Activated CD4-positive, alpha-beta T cell treated with anti-CD3 and anti-CD28 coated beads, Interleukin-2, amount 10 ng/mL, durations not matched to agents 7 days and 5 days (primary cell): Measurements from ENCODE around the gene MMEL1. TPM values are rescaled to one million over a fixed set of nuclear protein-coding genes. Genes with fewer than 3 reads are reported as not detected.

Experiments
- CTCF ChIA-PET: fragments of 350-600 bp; sonication (Branson Sonifier 250); formaldehyde crosslinking; loops from one replicate; lab custom pipeline; 2021; ENCODE audit warnings: antibody characterized with exemption; lab: Charles Lee
- POLR2A ChIA-PET: fragments of 350-600 bp; sonication (Branson Sonifier 250); formaldehyde crosslinking; loops from one replicate; lab custom pipeline; 2021; ENCODE audit warnings: antibody characterized with exemption; lab: Charles Lee
- DNase-seq: peaks from one replicate; pipeline ENCODE4 v3.0.0-alpha.2; 2020
- H3K27ac Mint-ChIP-seq: one replicate; pipeline ENCODE4 v1.8.0; 2021; ENCODE audit warnings: mild to moderate bottlenecking, moderate library complexity, mixed read lengths
- H3K27me3 Mint-ChIP-seq: one replicate; pipeline ENCODE4 v1.8.0; 2021; ENCODE audit warnings: mixed read lengths
- H3K36me3 Mint-ChIP-seq: one replicate; pipeline ENCODE4 v1.8.0; 2021; ENCODE audit warnings: low read depth, mixed read lengths
- H3K4me1 Mint-ChIP-seq: one replicate; pipeline ENCODE4 v1.8.0; 2021; ENCODE audit warnings: mixed read lengths
- H3K4me3 Mint-ChIP-seq: one replicate; pipeline ENCODE4 v1.8.0; 2021; ENCODE audit warnings: mild to moderate bottlenecking, moderate library complexity, mixed read lengths
- H3K9me3 Mint-ChIP-seq: one replicate; pipeline ENCODE4 v1.8.0; 2021; ENCODE audit warnings: mixed read lengths
- total RNA-seq, 2 experiments: library from RNA; stranded (reverse); gene quantifications; one replicate each; pipeline ENCODE4 v1.2.3, GENCODE V29; 2021

The MMEL1 gene
- total RNA-seq, 2 experiments from 2014 or later, result 2.9 to 3.5 TPM

- Mint-ChIP-seq H3K9me3 (peaks cover 3% of the 10 kb centered on the region), H3K27ac (no peak overlapping the region), H3K27me3 (peaks cover 5% of the 10 kb centered on the region), H3K4me3 (no peak overlapping the region), H3K36me3 (no peaks in the 10 kb centered on the region), H3K4me1 (peaks cover 6% of the 10 kb centered on the region)
- POLR2A ChIA-PET, result no interaction called here
- DNase-seq, result no peak
- CTCF ChIA-PET, result no interaction called here
Measured at GRCh38 chr1:2594001-2594640, 38.7 kb downstream of the MMEL1 start.

GRCh38 chr1:2593251-2593878 is 39.5 kb downstream of the MMEL1 start:
- CTCF ChIA-PET, result no interaction called here
- no peak overlapping the region for H3K27ac Mint-ChIP-seq
- peaks cover under 1% of the 10 kb centered on the region for H3K27me3 Mint-ChIP-seq
- no peaks in the 10 kb centered on the region for H3K9me3 Mint-ChIP-seq
- H3K4me3 Mint-ChIP-seq, result no peak overlapping the region
- peaks cover 6% of the 10 kb centered on the region for H3K4me1 Mint-ChIP-seq
- POLR2A ChIA-PET, result no interaction called here
- no peak for DNase-seq
- no peaks in the 10 kb centered on the region for H3K36me3 Mint-ChIP-seq

DNA sequence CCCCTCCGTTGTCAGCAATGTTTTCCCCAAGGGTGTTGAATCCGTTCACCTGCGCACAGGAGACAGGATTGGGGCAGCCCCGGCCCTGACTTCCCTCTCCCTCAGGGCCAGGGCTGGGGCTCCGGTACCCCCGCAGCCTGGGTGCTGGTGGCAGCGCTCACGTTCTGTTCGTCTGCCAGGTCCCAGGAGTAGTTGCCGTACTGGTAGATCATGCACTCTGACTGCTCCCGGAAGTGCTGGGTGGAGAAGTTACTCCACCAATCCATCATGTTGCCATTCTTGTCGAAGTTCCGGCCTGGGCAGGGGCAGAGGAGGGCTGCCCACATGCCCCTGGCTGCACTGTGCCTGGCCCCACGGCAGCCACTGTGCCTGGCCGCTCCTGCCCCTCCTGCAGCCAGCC is 40.1 kb downstream of the MMEL1 start:
- Mint-ChIP-seq H3K4me1 (peaks cover 6% of the 10 kb centered on the region), H3K4me3 (peak overlapping the region; percentile 35), H3K36me3 (no peaks in the 10 kb centered on the region), H3K27ac (peak overlapping the region; percentile 79), H3K27me3 (no peaks in the 10 kb centered on the region), H3K9me3 (no peaks in the 10 kb centered on the region)
- ChIA-PET POLR2A (no interaction called here), CTCF (no interaction called here)
- DNase-seq, result peak; percentile 30

DNA sequence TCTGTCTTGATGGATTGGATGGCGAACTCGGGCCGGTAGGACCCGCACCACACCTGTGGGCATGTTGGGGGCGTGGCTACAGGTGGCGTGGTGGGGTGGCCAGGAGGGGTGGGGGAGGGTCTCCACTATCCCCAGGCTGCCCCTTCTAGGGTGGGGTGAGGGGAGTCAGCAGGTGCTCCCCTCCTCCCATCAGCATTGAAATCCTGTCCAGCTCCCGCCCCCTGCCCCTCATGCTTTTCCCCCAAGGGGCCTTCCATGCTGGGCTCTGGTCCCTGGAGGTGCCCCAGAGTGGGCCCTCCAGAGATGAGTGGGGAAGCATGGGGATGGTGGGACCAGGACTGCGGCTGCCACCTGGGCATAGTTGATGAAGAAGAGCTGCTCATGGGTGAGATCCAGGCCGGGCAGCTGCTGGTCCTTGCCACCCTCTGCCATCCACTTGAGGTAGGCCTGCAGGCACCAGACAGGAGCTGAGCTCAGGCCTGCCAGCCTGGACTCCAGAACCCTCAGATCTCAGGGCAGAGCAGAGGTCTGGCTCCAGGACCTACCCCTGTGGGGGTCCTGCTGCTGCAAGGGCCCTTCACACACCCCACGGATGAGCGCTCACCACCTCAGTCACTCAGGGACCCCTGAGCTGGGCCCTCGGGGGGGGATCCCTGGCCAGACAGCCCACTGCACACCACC is 41.1 kb downstream of the MMEL1 start:
- Mint-ChIP-seq H3K4me3 (no peak overlapping the region), H3K27ac (no peak overlapping the region)
- no peak for DNase-seq

GRCh38 chr1:2591233-2591580 is 41.6 kb downstream of the MMEL1 start:
- Mint-ChIP-seq H3K27ac (peak overlapping the region; percentile 11), H3K4me3 (no peak overlapping the region), H3K36me3 (no peaks in the 10 kb centered on the region), H3K9me3 (no peaks in the 10 kb centered on the region), H3K4me1 (peaks cover 6% of the 10 kb centered on the region), H3K27me3 (no peaks in the 10 kb centered on the region)
- POLR2A ChIA-PET, result no interaction called here
- CTCF ChIA-PET, result no interaction called here
- DNase-seq, result no peak

More for the DNA sequence above, 41.1 kb downstream of the MMEL1 start:
- no peaks in the 10 kb centered on the region for H3K27me3 Mint-ChIP-seq
- H3K4me1 Mint-ChIP-seq, result peaks cover 6% of the 10 kb centered on the region
- H3K36me3 Mint-ChIP-seq, result no peaks in the 10 kb centered on the region
- POLR2A ChIA-PET, result no interaction called here
- CTCF ChIA-PET, result no interaction called here
- H3K9me3 Mint-ChIP-seq, result no peaks in the 10 kb centered on the region

DNA sequence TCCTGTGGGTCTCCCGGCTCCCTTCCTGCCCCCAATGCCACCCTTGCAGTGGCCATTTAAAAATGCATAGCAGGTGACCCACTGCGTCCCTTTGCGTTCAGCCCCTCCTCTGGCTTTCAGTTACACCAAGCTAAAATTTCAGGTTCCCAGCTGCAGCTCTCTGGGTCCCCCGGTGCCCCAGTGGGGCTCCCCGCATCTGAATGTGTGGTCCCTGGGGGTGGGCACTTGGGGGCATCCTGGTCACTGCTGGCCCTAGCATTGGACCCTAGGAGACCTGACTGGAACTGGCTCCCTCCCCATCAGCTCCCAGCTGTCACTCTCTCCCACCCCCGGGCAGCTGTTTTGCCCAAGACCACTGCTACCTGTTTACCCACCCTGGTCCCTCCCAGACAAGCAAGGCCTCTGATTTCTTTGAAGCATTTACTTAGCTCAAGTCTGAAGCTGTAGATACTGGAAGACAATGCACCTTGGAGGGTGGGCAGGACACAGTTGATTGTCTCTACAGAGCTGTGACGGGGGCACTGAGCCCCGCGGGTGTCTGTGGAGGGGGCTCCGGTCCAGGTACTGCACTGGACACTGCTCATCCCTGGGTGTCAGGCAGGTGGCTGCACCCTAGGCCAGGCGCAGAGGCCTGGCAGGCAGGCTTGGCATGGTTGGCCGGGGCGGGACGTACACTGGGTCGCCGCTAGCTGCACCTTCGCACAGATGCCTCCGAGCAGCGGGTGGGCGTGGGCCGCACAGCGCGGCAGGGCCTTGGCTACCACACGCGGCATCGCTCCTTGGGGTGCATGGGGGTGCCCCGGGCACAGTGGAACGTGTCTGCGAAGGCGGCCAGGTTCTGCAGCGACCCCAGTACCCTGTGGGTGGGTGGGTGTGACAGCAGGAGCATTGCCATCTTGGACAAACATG is 42.3 kb downstream of the MMEL1 start:
- CTCF ChIA-PET, result no interaction called here
- Mint-ChIP-seq H3K4me1 (peaks cover 6% of the 10 kb centered on the region), H3K27me3 (no peaks in the 10 kb centered on the region), H3K27ac (peak overlapping the region; percentile 11), H3K9me3 (no peaks in the 10 kb centered on the region), H3K4me3 (no peak overlapping the region), H3K36me3 (no peaks in the 10 kb centered on the region)
- POLR2A ChIA-PET, result no interaction called here
- no peak for DNase-seq

GRCh38 chr1:2589431-2590232 is 43.2 kb downstream of the MMEL1 start:
- Mint-ChIP-seq H3K9me3 (no peaks in the 10 kb centered on the region), H3K27ac (no peak overlapping the region), H3K27me3 (no peaks in the 10 kb centered on the region), H3K4me1 (peaks cover 11% of the 10 kb centered on the region), H3K36me3 (peaks cover 2% of the 10 kb centered on the region), H3K4me3 (no peak overlapping the region)
- ChIA-PET POLR2A (no interaction called here), CTCF (no interaction called here)
- no peak for DNase-seq

- no peak overlapping the region for H3K27ac Mint-ChIP-seq
- no peak for DNase-seq
- POLR2A ChIA-PET, result no interaction called here
- peak overlapping the region; percentile 91 for H3K4me3 Mint-ChIP-seq
- H3K4me1 Mint-ChIP-seq, result peaks cover 19% of the 10 kb centered on the region
- H3K36me3 Mint-ChIP-seq, result peaks cover 3% of the 10 kb centered on the region
- CTCF ChIA-PET, result interaction anchor here (2.3 kb wide), 1 partner anchor 11 kb away, joined by 6 read pairs; no protein-coding TSS in a partner anchor
- H3K9me3 Mint-ChIP-seq, result no peaks in the 10 kb centered on the region
- no peaks in the 10 kb centered on the region for H3K27me3 Mint-ChIP-seq
Measured at GRCh38 chr1:2588661-2589430, 44.0 kb downstream of the MMEL1 start.

GRCh38 chr1:2587860-2588571 is 44.8 kb downstream of the MMEL1 start:
- Mint-ChIP-seq H3K27ac (peak overlapping the region; percentile 31), H3K4me1 (peaks cover 26% of the 10 kb centered on the region), H3K36me3 (peaks cover 3% of the 10 kb centered on the region), H3K9me3 (no peaks in the 10 kb centered on the region), H3K27me3 (no peaks in the 10 kb centered on the region), H3K4me3 (peak overlapping the region; percentile 91)
- ChIA-PET CTCF (interaction anchor here (2.3 to 5.3 kb wide), 2 partner anchors 10 to 41 kb away, joined by 6 to 36 read pairs; no protein-coding TSS in a partner anchor), POLR2A (no interaction called here)
- no peak for DNase-seq

GRCh38 chr1:2587071-2587859 is 45.6 kb downstream of the MMEL1 start:
- no peaks in the 10 kb centered on the region for H3K9me3 Mint-ChIP-seq
- no peaks in the 10 kb centered on the region for H3K27me3 Mint-ChIP-seq
- ChIA-PET CTCF (interaction anchor here (0.6 to 5.3 kb wide), 3 partner anchors 9 to 40 kb away, joined by 3 to 36 read pairs (median 6); partner anchors contain the start of gene TNFRSF14), POLR2A (interaction anchor here (0.6 to 2.3 kb wide), 2 partner anchors 31 to 39 kb away, joined by 3 to 8 read pairs; partner anchors contain the start of gene TNFRSF14)
- peaks cover 3% of the 10 kb centered on the region for H3K36me3 Mint-ChIP-seq
- peak overlapping the region; percentile 91 for H3K4me3 Mint-ChIP-seq
- DNase-seq, result no peak
- H3K27ac Mint-ChIP-seq, result peak overlapping the region; percentile 41
- peaks cover 25% of the 10 kb centered on the region for H3K4me1 Mint-ChIP-seq
